ENCODE data around the gene TRIM37.

Gene TRIM37

GRCh38 chr17:58947824-58948223 is 158.9 kb downstream of the TRIM37 start:
- POLR2A ChIA-PET (ENCODE audit: low non-redundant PET) = no interaction called here

GRCh38 chr17:58947411-58947810 is 159.3 kb downstream of the TRIM37 start:
- ChIA-PET CTCF (interaction anchor here (0.5 kb wide), 1 partner anchor 1563 kb away, joined by 3 read pairs; no protein-coding TSS in a partner anchor), POLR2A (ENCODE audit: low non-redundant PET) (no interaction called here)
- DNase-seq (ENCODE audit: low spot score) = no peak
- TF ChIP-seq CTCF (conservative IDR thresholded peaks at IDR 0.05; ENCODE audit: low read depth) = no peak
- no peak overlapping the region for H3K27ac ChIP-seq

More at GRCh38 chr17:58947824-58948223, 158.9 kb downstream of the TRIM37 start:
- CTCF ChIA-PET = no interaction called here
- H3K27ac ChIP-seq = no peak overlapping the region
- no peak for DNase-seq (ENCODE audit: low spot score)
- TF ChIP-seq CTCF (conservative IDR thresholded peaks at IDR 0.05; ENCODE audit: low read depth) = no peak

GRCh38 chr17:58944166-58944565 is 162.5 kb downstream of the TRIM37 start:
- ChIA-PET CTCF (interaction anchor here (0.7 kb wide), 1 partner anchor 258 kb away, joined by 5 read pairs; no protein-coding TSS in a partner anchor), POLR2A (ENCODE audit: low non-redundant PET) (no interaction called here)
- H3K27ac ChIP-seq = no peak overlapping the region
- no peak for DNase-seq (ENCODE audit: low spot score)
- TF ChIP-seq CTCF (conservative IDR thresholded peaks at IDR 0.05; ENCODE audit: low read depth) = no peak

- TF ChIP-seq CTCF (conservative IDR thresholded peaks at IDR 0.05; ENCODE audit: low read depth) = no peak
- CTCF ChIA-PET = no interaction called here
- POLR2A ChIA-PET (ENCODE audit: low non-redundant PET) = no interaction called here
These were observed 170.4 kb downstream of the TRIM37 start for GRCh38 chr17:58936295-58936694.

GRCh38 chr17:58932956-58933355 is 173.7 kb downstream of the TRIM37 start:
- no peak for TF ChIP-seq CTCF (conservative IDR thresholded peaks at IDR 0.05; ENCODE audit: low read depth)
- no peak for DNase-seq (ENCODE audit: low spot score)
- ChIA-PET POLR2A (ENCODE audit: low non-redundant PET) (no interaction called here), CTCF (no interaction called here)
- H3K27ac ChIP-seq = no peak overlapping the region

More at GRCh38 chr17:58936295-58936694, 170.4 kb downstream of the TRIM37 start:
- H3K27ac ChIP-seq = no peak overlapping the region
- DNase-seq (ENCODE audit: low spot score) = no peak
